CD4-positive, alpha-beta T cell treated with Interleukin-17A for 1 hour (primary cell): ENCODE data around the gene CCDC88A.
"Not testable (repeated sequence)": the region's sequence is repeated elsewhere in the genome, so short reads cannot be mapped to it uniquely, and the experiment has no call there.

Experiments used
- DNase-seq: peaks from one replicate; pipeline ENCODE4 v3.0.0-alpha.2; 2020

CCDC88A gene

DNA sequence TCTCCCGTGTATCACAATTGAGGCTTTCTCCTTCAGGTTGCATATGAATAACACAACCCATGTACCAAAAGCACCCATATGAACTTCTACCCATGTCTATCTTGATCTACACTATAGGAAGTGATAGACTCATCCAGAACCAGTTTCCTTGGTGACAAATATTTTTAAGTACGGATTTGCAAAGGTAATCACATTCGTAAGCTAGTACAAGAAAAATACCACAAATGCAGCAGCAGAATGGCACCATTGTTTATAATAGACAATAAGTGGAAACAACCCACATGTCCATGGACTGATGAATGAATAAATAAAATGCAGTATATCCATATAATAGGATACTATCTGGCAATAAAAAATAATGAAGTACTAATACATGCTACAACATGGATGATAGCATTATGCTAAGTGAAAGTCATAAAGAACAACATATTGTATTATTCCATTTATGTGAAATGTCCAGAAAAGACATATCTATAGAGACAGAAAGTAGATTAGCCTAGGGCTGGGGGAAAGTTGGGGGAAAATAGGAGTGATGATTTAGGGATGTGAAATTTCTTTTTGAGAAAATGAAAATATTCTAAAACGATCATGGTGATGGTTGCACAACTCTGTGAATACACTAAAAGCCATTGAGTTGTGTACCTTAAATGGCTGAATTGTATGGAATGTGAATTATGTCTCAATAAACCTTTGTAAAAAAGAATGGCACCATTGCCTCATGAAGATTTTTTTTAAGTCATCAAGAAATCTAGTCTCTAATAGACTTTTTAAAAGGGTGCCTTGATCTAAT lies 3.4 kb upstream of the CCDC88A start:
- DNase-seq = no peak

DNA sequence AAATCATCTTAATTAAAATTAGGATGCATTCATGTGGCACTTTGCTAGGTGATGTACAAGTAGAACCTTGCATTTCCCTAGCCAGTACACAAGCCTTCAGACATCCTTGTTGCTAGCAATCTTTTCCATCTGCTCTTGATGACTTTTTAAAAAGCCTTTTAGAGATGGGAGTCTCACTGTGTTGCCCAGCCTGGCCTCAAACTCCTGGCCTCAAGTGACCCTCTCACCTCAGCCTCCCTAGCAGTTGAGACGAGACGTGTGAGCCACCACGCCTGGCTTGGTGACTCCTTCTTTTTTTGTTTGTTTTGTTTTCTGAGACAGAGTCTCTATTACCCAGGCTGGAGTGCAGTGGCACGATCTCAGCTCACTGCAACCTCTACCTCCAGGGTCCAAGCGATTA lies 1.7 kb upstream of the CCDC88A start:
- DNase-seq = no peak

DNA sequence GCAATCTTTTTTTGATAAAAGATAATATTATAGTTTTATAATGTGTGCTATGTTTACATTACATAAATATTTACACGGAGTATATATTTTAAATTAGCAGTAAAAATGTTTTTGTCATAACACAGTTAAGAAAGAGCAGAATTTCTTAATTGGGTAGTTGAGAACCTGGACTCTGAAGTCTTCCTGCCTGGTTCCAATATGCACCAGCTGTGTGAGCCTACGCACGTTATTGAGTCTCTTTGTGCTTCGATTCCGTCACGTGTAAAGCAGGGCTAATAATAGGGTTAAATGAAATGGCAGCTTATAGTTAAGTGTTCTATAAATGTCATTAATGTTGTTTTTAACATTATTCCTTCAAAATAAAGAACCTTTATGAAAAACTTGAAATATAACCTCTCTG lies 1.2 kb upstream of the CCDC88A start:
- DNase-seq = no peak

DNA sequence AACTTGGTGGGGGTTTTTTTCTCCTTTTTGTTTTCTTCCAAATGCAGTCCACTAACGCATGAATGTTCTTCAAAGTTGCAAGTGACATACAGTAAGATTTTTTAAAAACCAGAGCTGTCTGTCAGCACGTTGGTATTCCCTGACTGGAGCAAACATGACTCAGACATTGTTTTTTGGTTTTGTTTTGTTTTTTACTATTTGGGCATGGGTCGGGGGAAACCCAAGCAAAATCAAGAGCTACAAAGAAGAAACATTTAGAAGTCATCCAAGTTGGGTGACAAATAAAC lies 726 bp upstream of the CCDC88A start:
- DNase-seq = no peak

DNA sequence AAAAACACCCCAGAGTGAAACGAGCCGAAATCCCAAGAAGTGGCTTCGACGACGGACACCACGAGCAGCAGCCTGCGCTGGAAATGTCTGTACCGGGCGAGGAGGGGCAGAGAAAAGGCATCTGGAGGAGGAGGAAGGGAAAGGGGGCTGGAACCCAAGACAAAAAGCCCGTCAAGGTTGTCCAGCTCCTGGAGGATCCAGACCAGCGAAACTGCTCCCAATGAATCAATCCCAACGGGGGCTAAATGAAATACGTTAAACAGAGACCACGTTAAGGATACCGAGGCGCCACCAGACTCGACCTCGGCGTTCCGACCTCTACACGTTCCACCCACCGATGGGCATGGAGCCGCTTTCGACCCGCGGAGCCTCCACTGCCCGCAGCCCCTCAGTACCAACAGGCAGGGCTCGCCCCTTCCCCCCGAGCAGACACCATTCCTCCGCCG lies 400 bp downstream of the CCDC88A start:
- no peak for DNase-seq

DNA sequence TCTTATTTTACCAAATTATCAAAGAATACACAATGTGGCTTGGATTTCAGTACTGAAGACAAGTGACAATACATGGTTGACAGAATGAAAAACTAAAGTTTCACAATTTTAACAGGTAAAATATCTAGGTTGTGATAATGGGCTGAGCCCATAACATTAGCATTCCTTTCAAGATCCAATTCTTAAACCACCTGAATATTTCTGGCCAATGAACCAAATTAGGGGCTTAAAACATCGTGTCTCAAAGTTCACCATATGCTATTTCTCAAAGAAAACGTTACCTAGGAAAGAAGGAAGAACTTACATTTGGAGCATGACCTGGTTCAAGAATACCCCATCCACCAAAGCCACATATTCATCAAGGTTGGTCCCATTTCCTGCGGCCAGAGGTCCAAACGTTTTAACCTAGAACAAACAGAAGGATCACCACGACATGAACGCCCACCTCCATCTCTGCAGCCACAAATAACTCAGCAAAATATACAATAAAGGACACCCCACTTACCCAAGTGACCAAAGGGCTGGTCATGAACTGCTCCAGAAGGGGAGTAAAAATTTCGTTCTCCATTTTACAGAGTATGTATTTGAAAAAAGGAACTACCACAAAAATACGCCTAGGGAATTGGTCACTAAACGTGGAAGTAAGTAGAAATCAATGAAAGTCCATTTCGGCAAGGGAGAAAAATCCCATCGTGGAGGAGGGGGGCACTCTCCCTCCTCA lies 984 bp downstream of the CCDC88A start:
- DNase-seq = peak; percentile 23

DNA sequence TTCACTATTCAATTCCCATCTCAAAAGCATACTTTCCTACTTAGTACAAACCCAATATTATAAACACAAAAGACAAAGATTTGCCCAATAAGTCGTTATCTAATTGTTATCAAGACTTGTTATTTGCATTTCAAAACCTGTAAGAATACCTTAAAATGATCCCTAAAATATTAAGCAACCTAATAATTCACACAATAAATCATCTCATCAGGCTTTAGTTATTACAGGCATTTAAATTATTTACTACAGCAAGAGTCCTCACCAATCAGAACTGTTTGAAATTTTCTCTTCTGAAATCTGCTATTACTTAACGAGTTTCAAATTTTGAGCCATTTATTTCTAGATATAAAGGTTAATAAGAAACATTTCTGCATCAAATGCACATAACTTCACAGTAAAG lies 1.6 kb downstream of the CCDC88A start:
- no peak for DNase-seq

DNA sequence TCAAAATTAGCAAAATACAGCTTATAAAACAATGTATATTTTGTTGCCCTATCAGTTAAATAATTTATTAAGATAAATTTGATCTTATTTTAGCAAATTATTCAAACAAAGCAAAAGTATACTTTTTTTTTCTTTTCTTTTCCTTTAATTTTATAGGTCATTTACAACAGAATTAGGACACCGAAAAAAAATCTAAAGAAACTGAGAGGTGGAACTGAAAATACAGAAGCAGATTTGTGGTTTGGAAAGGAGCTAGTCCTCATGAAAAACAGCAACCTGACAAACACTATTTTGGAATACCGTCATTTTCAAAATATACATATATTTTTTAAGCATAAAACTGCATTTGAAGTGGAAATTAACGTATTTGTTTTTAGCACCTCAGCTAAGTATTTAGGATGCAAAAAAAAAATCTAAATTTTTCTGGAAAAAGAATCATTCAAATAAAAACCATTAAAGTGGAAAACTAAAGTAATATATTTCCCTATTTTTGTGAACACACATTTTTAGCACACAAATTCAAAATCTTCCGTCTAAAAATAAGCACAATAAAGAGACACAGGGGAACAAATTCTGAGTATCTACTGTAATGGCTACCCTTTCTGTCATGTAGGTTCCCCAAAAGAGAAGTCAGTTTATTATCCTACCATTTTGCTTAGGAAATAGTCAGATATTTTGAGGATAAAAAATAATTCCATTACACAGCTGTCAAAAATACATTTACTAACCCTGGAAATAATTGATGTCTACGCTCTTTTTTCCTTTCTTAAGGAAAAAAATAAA lies 2.7 kb downstream of the CCDC88A start:
- no peak for DNase-seq

DNA sequence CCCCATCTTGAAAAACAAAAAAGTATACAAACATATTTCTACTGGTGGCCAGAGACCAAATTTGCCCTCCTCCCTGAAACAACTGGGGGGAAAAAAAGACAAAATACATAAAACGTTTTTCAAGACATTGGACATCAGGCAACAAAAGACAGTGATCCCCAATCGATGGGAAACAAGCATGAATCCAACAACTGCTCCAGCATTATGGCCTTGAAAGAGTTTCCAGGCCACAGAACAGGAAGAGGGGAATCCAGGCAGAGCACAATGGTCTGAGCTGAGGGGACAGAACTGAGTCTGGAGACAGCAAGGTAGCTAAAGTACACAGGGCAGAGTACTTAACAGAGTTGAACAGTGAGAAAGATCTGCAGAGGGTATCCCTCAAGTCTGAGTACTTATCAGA lies 4.4 kb downstream of the CCDC88A start:
- no peak for DNase-seq

DNA sequence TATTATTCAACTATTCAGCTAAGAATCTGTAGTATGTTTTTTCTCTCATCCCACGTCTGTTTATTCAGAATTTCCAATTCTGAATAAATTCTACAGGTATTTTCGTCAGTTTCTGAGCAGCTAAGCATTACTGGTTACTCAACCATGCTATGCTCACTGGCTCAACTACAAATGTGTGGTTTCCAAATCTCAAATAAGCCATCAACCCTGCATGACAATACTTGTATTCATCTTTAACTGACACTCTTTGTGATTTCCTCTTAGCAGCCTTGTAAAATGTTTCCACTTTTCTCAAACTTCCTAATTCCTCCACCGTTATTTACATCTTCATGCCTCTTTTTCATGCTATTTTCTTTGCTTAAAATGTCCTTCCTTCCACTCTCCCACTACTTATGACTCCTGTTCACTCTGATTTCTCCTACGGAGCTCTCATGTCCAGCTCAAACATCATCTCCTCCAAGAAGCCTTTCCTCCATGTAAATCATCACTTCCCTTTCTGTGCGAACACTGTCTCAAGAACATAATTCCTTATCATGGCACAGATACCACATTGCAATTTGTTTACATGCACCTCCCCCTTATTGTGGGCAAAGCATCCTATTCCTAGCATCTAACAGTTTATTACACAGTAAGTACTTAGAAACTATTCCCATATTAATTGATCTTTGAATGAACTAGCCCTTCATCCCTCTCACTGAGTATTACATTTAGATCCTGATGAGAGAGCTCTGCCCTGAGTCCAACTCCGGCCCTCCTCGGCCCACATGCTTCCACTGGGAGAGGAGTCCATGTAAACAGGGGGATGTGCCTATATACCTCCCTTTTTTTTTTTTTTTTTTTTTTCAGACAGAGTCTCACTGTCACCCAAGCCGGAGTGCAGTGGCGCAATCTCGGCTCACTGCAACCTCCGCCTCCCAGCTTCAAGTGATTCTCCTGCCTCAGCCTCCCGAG lies 10.5 kb downstream of the CCDC88A start:
- DNase-seq = no peak

DNA sequence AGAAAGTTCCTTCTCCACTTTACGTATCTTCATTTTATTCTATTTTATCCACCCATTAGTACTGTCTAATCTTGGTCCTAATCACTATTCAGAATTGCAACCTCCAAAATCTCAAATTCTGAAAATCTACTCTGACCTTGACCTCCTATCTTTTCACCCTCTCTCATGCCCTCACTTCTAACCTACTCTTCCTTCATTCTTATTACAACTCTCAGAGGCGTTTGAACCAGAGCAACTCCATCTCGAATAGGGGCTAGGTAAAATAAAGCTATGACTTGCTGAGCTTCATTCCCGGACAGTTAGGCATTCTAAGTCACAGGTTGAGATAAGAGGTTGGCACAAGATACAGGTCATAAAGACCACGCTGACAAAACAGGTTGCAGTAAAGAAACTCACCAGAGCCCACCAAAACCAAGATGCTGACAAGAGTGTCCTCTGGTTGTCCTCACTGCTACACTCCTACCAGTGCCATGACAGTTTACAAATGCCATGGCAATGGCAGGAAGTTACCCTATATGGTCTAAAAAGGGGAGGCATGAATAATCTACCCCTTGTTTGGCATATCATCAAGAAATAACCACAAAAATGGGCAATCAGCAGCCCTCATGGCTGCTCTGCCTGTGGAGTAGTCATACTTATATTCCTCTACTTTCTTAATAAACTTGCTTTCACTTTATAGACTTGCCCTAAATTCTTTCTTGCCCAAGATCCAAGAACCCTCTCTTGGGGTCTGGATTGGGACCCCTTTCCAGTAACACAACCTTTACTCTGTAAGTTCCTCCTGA lies 11.4 kb downstream of the CCDC88A start:
- DNase-seq = no peak

DNA sequence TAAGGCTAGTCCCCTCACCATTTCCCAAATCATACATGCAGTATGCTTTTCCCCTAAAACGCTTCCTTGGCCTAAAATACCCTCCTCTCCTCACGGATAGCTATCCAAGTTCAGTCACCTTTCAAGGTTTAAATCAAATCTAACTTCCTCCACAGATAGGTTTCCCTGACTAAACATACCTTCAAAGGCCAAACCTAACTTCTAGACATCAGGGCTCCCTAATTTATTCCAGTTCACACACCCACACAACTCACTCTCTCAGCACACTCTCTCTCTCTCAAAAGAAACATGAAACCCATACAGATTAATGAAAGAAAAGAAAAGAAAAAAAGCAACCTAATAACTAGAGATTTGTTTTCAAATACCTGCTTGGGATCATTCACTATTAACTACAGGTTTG lies 14.5 kb downstream of the CCDC88A start:
- no peak for DNase-seq

DNA sequence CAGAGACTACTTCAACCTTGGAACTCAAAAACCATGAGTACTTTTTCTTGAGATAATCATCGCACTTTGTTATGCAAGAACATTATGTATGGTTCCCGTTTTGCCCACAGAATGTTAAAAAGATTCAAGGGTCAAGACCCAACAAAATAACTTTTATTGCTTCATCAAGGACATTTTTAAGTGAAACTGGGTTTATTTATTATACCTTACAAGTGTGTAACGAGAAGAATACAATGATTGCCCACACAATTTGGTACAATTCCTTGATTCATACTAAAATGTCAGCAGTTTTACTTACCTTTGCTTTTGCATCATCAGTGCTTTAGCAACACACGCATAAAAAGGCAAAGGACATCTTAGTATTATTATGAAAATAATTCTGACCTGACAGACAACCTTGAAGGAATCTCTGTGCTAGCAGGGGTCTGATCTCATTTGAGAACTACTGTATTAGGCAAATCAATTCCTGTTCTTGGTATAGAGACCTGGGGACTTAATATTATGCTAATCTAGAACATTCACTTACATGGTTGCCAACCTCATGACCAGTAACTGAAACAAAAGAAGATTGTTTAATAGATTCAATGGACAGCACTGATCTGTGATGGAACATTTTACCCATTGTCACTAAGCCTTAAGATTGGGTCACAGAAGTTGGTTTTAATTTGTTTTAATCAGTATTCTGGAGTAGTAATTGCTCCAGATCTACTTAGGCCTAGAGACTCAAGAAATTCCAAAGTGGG lies 16.2 kb downstream of the CCDC88A start:
- DNase-seq = no peak

DNA sequence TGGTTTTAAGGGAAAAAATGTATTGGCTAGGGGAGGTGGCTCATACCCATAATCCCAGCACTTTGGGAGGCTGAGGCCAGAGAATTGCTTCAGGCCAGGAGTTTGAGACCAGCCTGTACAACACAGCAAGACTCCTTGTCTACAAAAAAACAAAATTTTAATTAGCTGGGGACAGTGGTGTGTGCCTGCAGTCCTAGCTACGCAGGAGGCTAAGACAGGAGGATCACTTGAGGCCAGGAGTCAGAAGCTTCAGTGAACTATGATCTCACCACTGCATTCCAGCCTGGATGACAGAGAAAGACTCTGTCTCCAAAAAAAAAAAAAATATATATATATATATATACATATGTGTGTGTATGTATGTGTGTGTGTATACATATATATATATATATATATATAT lies 18.5 kb downstream of the CCDC88A start:
- DNase-seq = no peak

DNA sequence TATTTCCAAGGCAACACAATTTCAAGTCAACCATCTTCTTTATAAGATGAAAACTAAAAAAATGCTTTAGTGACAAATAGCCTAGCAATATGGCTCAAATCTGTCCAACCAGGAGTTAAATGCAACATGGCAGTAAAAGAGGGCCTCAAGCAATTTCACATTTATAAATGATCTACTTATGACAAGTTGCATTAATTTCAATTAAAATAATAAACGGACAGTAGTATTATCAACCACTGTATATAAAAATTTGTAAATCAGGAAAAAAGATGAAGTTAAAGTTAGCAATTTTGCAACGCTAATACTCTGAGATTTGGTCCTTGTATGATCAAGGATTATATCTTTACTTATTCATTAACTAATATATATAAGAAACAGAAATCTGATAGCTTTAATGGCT lies 19.3 kb downstream of the CCDC88A start:
- no peak for DNase-seq

DNA sequence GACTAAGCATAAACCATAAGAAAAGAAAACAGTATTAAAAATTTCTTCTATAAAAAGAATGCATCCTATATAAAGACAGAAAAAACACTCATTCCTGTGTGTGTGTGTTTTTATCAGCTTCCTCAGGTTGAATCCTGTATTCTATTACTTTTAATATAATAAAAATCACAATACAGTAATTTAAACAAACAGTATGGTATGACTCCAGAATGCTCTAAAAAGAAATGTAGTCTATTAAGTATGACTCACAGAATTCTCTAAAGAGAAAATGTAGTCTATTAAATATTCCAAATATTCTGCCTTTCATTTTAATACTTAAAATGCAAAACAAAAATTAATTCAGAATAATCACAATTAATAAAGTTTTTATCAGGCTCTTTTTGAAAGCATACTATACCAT lies 19.8 kb downstream of the CCDC88A start:
- no peak for DNase-seq

DNA sequence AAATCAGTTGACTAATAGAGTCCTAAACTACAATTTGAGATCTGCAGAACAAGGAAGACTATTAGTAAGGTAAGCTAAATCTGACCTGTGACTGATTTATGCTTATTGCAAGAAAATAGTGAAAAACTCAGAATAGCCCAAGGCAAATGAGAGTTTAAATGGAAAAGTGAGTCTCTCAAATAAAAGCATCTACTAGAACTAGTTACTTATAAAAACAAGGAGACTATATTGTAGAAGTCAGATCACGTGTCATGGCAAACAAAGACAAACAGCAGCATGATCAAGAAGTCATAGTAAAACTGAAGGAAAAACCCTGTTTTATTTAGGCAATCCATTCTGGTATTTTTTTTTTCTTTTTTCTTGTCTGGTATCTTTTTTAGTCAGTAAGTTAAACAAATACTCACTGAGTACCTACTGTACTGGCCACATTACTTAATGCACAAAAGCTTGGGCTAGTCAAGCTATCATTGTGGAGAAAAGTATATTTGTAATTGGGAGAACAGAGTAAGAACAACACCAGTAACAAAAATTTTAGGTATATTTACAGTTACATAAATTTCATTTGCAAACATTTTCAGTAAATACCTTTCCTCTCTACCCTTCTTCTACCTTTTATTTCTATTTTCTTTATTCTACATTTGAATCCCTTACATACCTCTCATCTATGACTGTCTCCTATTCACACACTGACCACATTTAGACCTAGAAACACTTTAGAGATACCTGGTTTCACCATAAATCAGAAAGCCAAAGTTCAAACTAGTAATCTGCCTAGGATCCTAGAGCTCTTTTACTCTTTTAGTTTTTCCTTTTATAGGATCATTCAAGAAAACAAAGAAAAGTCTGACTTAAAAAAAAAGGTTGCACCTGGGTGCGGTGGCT lies 23.7 kb downstream of the CCDC88A start:
- no peak for DNase-seq

DNA sequence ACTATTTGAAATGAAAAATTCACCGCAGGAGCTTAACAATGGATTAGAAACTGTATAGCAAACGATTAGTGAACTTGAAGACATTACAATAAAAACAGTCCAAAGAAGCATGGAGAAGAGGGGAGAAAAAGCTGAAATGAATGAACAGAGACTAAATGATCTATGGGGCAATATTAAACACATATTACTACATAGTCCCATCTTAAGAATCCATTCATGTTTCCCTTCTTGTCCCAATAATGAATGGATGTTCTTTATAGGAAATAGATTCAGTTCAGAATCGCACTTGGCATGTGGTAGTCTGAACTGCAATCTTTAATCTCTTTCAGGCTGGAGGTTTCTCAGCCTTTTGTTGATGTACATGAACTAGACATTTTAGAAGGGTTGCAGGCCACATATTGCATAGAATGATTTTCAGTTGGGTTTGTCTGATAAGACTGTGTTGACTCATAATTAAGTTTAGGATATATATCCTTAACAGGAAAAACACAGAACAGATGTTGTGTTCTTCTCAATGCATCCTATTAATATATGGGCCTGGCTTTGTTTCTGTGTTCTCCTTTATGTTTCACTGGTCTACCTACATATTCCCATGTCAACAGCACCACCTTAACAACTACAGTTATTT lies 27.9 kb downstream of the CCDC88A start:
- no peak for DNase-seq

DNA sequence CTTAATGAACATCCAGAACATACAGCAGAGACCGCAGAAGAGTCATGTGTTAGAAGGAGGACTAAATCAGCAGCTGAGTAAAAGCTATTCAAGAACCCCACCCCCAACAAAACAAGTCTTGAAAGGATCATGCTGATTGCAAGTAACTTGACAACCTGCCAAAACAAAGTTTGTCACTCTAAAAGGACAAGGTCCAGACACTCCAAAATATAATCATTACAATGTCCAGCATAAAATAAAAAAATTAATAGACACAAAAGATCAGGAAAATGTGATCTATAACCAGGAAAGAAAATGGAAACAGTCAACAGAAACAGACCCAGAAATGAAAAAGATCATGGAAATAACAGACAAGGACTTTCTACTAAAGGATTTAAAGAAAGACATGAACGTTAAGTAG lies 28.5 kb downstream of the CCDC88A start:
- no peak for DNase-seq

DNA sequence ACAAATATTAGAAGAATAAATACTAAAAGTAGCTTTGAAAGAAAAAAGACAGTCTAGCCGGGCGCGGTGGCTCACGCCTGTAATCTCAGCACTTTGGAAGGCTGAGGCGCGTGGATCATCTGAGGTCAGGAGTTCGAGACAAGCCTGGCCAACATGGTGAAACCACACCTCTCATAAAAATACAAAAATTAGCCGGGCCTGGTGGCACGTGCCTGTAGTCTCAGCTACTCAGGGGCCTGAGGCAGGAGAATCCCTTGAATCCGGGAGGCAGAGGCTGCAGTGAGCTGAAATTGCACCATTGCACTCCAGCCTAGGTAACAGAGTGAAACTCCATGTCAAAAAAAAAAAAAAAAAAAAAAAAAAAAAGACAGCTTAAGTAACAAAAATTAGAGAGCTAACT lies 34.1 kb downstream of the CCDC88A start:
- DNase-seq = not testable (repeated sequence)
